ENCODE measurements around the gene ZNF235.

- TF ChIP-seq CTCF (IDR thresholded peaks at IDR 0.05) (no peak), POLR2A (IDR thresholded peaks at IDR 0.05) (no peak), EP300 (IDR thresholded peaks at IDR 0.05) (no peak)
Measured at GRCh38 chr19:44260343-44260681, 44.5 kb downstream of the ZNF235 start.
